Naive B cell (primary cell): Measurements from ENCODE around the gene MSI2. TPM values are rescaled to one million over a fixed set of nuclear protein-coding genes. Genes with fewer than 3 reads are reported as not detected.
A peak's percentile ranks its signal among the peaks of the same experiment; 100 is the strongest.

Experiments used
- ATAC-seq, 2 donors: fragments of 150-1000 bp; cut with Tn5 transposase; 2 replicates each; pipeline ENCODE4 v1.10.0; 2021; ENCODE audit warnings: low read depth in 2 of 2, mild to moderate bottlenecking in 2 of 2, moderate library complexity in 2 of 2
- DNase-seq: peaks from one replicate; pipeline ENCODE4 v3.0.0; 2022
- H3K27ac Mint-ChIP-seq, 6 donors: one replicate each; pipeline ENCODE4 v1.8.0; 2020 to 2022; ENCODE audit warnings: mild to moderate bottlenecking in 6 of 6, mixed read lengths in 6 of 6, moderate library complexity in 5 of 6, inconsistent platforms in 2 of 6
- H3K27me3 Mint-ChIP-seq, 3 donors: one replicate each; pipeline ENCODE4 v1.8.0; 2021 to 2022; ENCODE audit warnings: mixed read lengths in 3 of 3, mild to moderate bottlenecking in 1 of 3
- H3K36me3 Mint-ChIP-seq, 2 donors: one replicate each; pipeline ENCODE4 v1.8.0; 2020 to 2022; ENCODE audit warnings: mixed read lengths in 2 of 2, inconsistent platforms in 1 of 2, mild to moderate bottlenecking in 1 of 2
- H3K4me1 Mint-ChIP-seq, 3 donors: one replicate each; pipeline ENCODE4 v1.8.0; 2020 to 2022; ENCODE audit warnings: mixed read lengths in 3 of 3, inconsistent platforms in 1 of 3, mild to moderate bottlenecking in 1 of 3, moderate library complexity in 1 of 3
- H3K4me3 Mint-ChIP-seq, 8 donors: one replicate each; pipeline ENCODE4 v1.8.0; 2020 to 2022; ENCODE audit warnings: mild to moderate bottlenecking in 8 of 8, mixed read lengths in 8 of 8, moderate library complexity in 8 of 8, inconsistent platforms in 2 of 8
- H3K9me3 Mint-ChIP-seq, 7 donors: one replicate each; pipeline ENCODE4 v1.8.0; 2020 to 2022; ENCODE audit warnings: mixed read lengths in 7 of 7, mild to moderate bottlenecking in 5 of 7, inconsistent platforms in 2 of 7, moderate library complexity in 1 of 7
- polyA plus RNA-seq, 6 donors: library from polyadenylated mRNA; unstranded; fragments of 300-500 nt; fragmentation: Illumina TruSeq; gene quantifications; one replicate each; pipeline ENCODE4 v1.2.3, GENCODE V29; 2021; ENCODE audit warnings: low read depth in 6 of 6

Gene MSI2
- polyA plus RNA-seq, 6 donors from 2014 or later = 4.0 to 11.3 (median 6.8) TPM

GRCh38 chr17:57234061-57234738 is 22.1 kb upstream of the MSI2 start:
- Mint-ChIP-seq H3K4me3 (no peak overlapping the region), H3K27ac (no peak overlapping the region), H3K27me3 (peaks cover 14 to 37% (median 31%) of the 10 kb centered on the region in 3 donors), H3K4me1 (no peaks in the 10 kb centered on the region), H3K36me3 (no peaks in the 10 kb centered on the region), H3K9me3 (no peaks in the 10 kb centered on the region)
- DNase-seq (no peak), ATAC-seq (no peak)

GRCh38 chr17:57234739-57235092 is 21.6 kb upstream of the MSI2 start:
- ATAC-seq (no peak), DNase-seq (no peak)
- Mint-ChIP-seq H3K9me3 (no peaks in the 10 kb centered on the region), H3K27ac (no peak overlapping the region), H3K4me1 (no peaks in the 10 kb centered on the region), H3K36me3 (no peaks in the 10 kb centered on the region), H3K27me3 (peaks cover 11 to 37% (median 31%) of the 10 kb centered on the region in 3 donors), H3K4me3 (no peak overlapping the region)

GRCh38 chr17:57235124-57235523 is 21.2 kb upstream of the MSI2 start:
- Mint-ChIP-seq H3K27me3 (peaks cover 11 to 37% (median 31%) of the 10 kb centered on the region in 3 donors), H3K36me3 (no peaks in the 10 kb centered on the region), H3K4me3 (no peak overlapping the region), H3K4me1 (no peaks in the 10 kb centered on the region), H3K27ac (no peak overlapping the region), H3K9me3 (no peaks in the 10 kb centered on the region)
- no peak for ATAC-seq
- no peak for DNase-seq

GRCh38 chr17:57236686-57237299 is 19.5 kb upstream of the MSI2 start:
- H3K36me3 Mint-ChIP-seq = no peaks in the 10 kb centered on the region
- ATAC-seq = no peak
- DNase-seq = no peak
- H3K4me3 Mint-ChIP-seq = no peak overlapping the region
- no peaks in the 10 kb centered on the region for H3K9me3 Mint-ChIP-seq
- H3K27me3 Mint-ChIP-seq = peaks cover 5 to 31% (median 29%) of the 10 kb centered on the region in 3 donors
- H3K27ac Mint-ChIP-seq = peak overlapping the region in 1 of 6 donors; percentile 40
- H3K4me1 Mint-ChIP-seq = no peaks in the 10 kb centered on the region

GRCh38 chr17:57240648-57241047 is 15.7 kb upstream of the MSI2 start:
- ATAC-seq = no peak

GRCh38 chr17:57242148-57242547 is 14.2 kb upstream of the MSI2 start:
- peaks cover 4 to 9% (median 5%) of the 10 kb centered on the region in 3 donors for H3K4me1 Mint-ChIP-seq
- no peak overlapping the region for H3K4me3 Mint-ChIP-seq
- H3K27me3 Mint-ChIP-seq = peaks cover 5 to 20% (median 13%) of the 10 kb centered on the region in 3 donors
- peak overlapping the region in 1 of 6 donors; percentile 83 for H3K27ac Mint-ChIP-seq
- no peaks in the 10 kb centered on the region for H3K9me3 Mint-ChIP-seq
- DNase-seq (no peak), ATAC-seq (no peak)
- no peaks in the 10 kb centered on the region for H3K36me3 Mint-ChIP-seq

More at GRCh38 chr17:57240648-57241047, 15.7 kb upstream of the MSI2 start:
- Mint-ChIP-seq H3K4me3 (no peak overlapping the region), H3K4me1 (peaks cover 4 to 9% (median 5%) of the 10 kb centered on the region in 3 donors), H3K27me3 (peaks cover 5 to 28% (median 23%) of the 10 kb centered on the region in 3 donors), H3K36me3 (no peaks in the 10 kb centered on the region), H3K9me3 (no peaks in the 10 kb centered on the region), H3K27ac (peak overlapping the region in 1 of 6 donors; percentile 28)
- no peak for DNase-seq

- DNase-seq (peak; percentile 68), ATAC-seq (peak; percentile 76 to 80)
- Mint-ChIP-seq H3K4me3 (peak overlapping the region in 1 of 8 donors; percentile 64), H3K9me3 (no peaks in the 10 kb centered on the region), H3K27ac (peak overlapping the region in 1 of 6 donors; percentile 24), H3K36me3 (no peaks in the 10 kb centered on the region), H3K4me1 (peaks cover 4 to 9% (median 5%) of the 10 kb centered on the region in 3 donors), H3K27me3 (peaks cover 5 to 15% (median 8%) of the 10 kb centered on the region in 3 donors)
Measured at GRCh38 chr17:57243171-57243622, 13.1 kb upstream of the MSI2 start.

GRCh38 chr17:57245786-57246185 is 10.5 kb upstream of the MSI2 start:
- peaks cover 0 to 11% (median 8%) of the 10 kb centered on the region in 3 donors for H3K27me3 Mint-ChIP-seq
- H3K27ac Mint-ChIP-seq = no peak overlapping the region
- H3K4me1 Mint-ChIP-seq = peaks cover 4 to 9% (median 5%) of the 10 kb centered on the region in 3 donors
- H3K4me3 Mint-ChIP-seq = no peak overlapping the region
- peaks cover 6 to 9% of the 10 kb centered on the region in 2 donors for H3K36me3 Mint-ChIP-seq
- DNase-seq (no peak), ATAC-seq (no peak)
- peaks cover 5 to 21% (median 8%) of the 10 kb centered on the region in 7 donors for H3K9me3 Mint-ChIP-seq

GRCh38 chr17:57246257-57246656 is 10.1 kb upstream of the MSI2 start:
- Mint-ChIP-seq H3K27me3 (peaks cover 0 to 11% (median 8%) of the 10 kb centered on the region in 3 donors), H3K27ac (no peak overlapping the region), H3K36me3 (peaks cover 6 to 9% of the 10 kb centered on the region in 2 donors), H3K9me3 (peaks cover 5 to 26% (median 13%) of the 10 kb centered on the region in 7 donors), H3K4me3 (no peak overlapping the region), H3K4me1 (peaks cover 4 to 9% (median 5%) of the 10 kb centered on the region in 3 donors)
- ATAC-seq (no peak), DNase-seq (no peak)

- Mint-ChIP-seq H3K4me3 (no peak overlapping the region), H3K9me3 (peaks cover 5 to 29% (median 16%) of the 10 kb centered on the region in 7 donors), H3K27ac (no peak overlapping the region), H3K4me1 (peaks cover 4 to 9% (median 5%) of the 10 kb centered on the region in 3 donors), H3K27me3 (peaks cover 0 to 11% (median 8%) of the 10 kb centered on the region in 3 donors), H3K36me3 (peaks cover 6 to 9% of the 10 kb centered on the region in 2 donors)
- ATAC-seq = no peak
- DNase-seq = no peak
Measured at GRCh38 chr17:57247261-57247660, 9.1 kb upstream of the MSI2 start.

GRCh38 chr17:57247913-57248312 is 8.4 kb upstream of the MSI2 start:
- Mint-ChIP-seq H3K27ac (no peak overlapping the region), H3K4me1 (peaks cover 4 to 7% (median 4%) of the 10 kb centered on the region in 3 donors), H3K36me3 (peaks cover 6 to 9% of the 10 kb centered on the region in 2 donors), H3K9me3 (peaks cover 5 to 29% (median 16%) of the 10 kb centered on the region in 7 donors), H3K4me3 (no peak overlapping the region), H3K27me3 (peaks cover 0 to 9% (median 8%) of the 10 kb centered on the region in 3 donors)
- ATAC-seq (no peak), DNase-seq (no peak)

- Mint-ChIP-seq H3K4me3 (no peak overlapping the region), H3K4me1 (peaks cover 0 to 5% (median 0%) of the 10 kb centered on the region in 3 donors), H3K9me3 (peaks cover 5 to 29% (median 16%) of the 10 kb centered on the region in 7 donors), H3K27ac (peak overlapping the region in 1 of 6 donors; percentile 71), H3K27me3 (no peaks in the 10 kb centered on the region), H3K36me3 (peaks cover 6 to 9% of the 10 kb centered on the region in 2 donors)
- no peak for ATAC-seq
- DNase-seq = no peak
Measured at GRCh38 chr17:57249520-57249919, 6.8 kb upstream of the MSI2 start.

GRCh38 chr17:57251211-57251787 is 5.0 kb upstream of the MSI2 start:
- Mint-ChIP-seq H3K4me1 (peaks cover 7 to 11% (median 8%) of the 10 kb centered on the region in 3 donors), H3K4me3 (no peak overlapping the region), H3K9me3 (peaks cover 5 to 29% (median 16%) of the 10 kb centered on the region in 7 donors), H3K27ac (peak overlapping the region in 1 of 6 donors; percentile 12), H3K27me3 (no peaks in the 10 kb centered on the region), H3K36me3 (peaks cover 6 to 9% of the 10 kb centered on the region in 2 donors)
- no peak for DNase-seq
- no peak for ATAC-seq
